Sigmoid colon (tissue), 4 donors: ENCODE measurements around the gene ANXA7.

Experiments
- CTCF ChIP-seq, 4 experiments: fragments of 450-650 bp in 3 of 4; fragments of 200-600 bp in 1 of 4; IDR thresholded peaks; one replicate each; pipeline ENCODE4 v1.5.1; 2016 to 2019; ENCODE audit warnings: antibody characterized with exemption in 4 of 4, mild to moderate bottlenecking in 3 of 4, moderate library complexity in 2 of 4
- EP300 ChIP-seq, 4 donors: sonication (generic); formaldehyde crosslinking; IDR thresholded peaks; one replicate each; pipeline ENCODE4 v1.6.1; 2017; ENCODE audit warnings: antibody characterized with exemption in 4 of 4
- POLR2AphosphoS5 ChIP-seq, 4 donors: sonication (generic); formaldehyde crosslinking; IDR thresholded peaks; one replicate each; pipeline ENCODE4 v1.6.1; 2017; ENCODE audit warnings: antibody characterized with exemption in 4 of 4

GRCh38 chr10:73376679-73377078 is 37.2 kb downstream of the ANXA7 start:
- no peak for TF ChIP-seq POLR2AphosphoS5 (IDR thresholded peaks at IDR 0.05)
- TF ChIP-seq CTCF (IDR thresholded peaks at IDR 0.05): no peak
- no peak for TF ChIP-seq EP300 (IDR thresholded peaks at IDR 0.05)
